ENCODE data around the gene FGF12.

- TF ChIP-seq, protein P1, sequence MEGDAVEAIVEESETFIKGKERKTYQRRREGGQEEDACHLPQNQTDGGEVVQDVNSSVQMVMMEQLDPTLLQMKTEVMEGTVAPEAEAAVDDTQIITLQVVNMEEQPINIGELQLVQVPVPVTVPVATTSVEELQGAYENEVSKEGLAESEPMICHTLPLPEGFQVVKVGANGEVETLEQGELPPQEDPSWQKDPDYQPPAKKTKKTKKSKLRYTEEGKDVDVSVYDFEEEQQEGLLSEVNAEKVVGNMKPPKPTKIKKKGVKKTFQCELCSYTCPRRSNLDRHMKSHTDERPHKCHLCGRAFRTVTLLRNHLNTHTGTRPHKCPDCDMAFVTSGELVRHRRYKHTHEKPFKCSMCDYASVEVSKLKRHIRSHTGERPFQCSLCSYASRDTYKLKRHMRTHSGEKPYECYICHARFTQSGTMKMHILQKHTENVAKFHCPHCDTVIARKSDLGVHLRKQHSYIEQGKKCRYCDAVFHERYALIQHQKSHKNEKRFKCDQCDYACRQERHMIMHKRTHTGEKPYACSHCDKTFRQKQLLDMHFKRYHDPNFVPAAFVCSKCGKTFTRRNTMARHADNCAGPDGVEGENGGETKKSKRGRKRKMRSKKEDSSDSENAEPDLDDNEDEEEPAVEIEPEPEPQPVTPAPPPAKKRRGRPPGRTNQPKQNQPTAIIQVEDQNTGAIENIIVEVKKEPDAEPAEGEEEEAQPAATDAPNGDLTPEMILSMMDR (IDR thresholded peaks at IDR 0.05) = no peak
- no peak for TF ChIP-seq SIN3A (IDR thresholded peaks at IDR 0.05; ENCODE audit: borderline replicate concordance, insufficient read depth, low read depth, low read length)
- TF ChIP-seq REST (IDR thresholded peaks at IDR 0.05; ENCODE audit: insufficient read depth in 1 of 2, low read depth in 2 of 2, low read length in 1 of 2) = no peak
- no peak for TF ChIP-seq POLR2AphosphoS5 (IDR thresholded peaks at IDR 0.05; ENCODE audit: low read depth, low read length)
Observed at GRCh38 chr3:192128922-192129321, 598.4 kb downstream of the FGF12 start.

Data from Panc1 (cell line).